Kidney (tissue), 14 donors: ENCODE data around the gene IGFBP5. TPM values are rescaled to one million over a fixed set of nuclear protein-coding genes. Genes with fewer than 3 reads are reported as not detected.

Source experiments
- DNase-seq, 5 donors: peaks; one replicate each; pipeline ENCODE4 v3.0.0-alpha.2; 2013 to 2020
- FAIRE-seq: peaks from 2 replicates; lab custom pipeline; 2012; peaks lifted over from hg19 to GRCh38; lab: Jason Lieb, UNC
- H3K27ac ChIP-seq, 2 donors: one replicate each; pipeline ENCODE4 v1.7.0; 2013; ENCODE audit warnings: low read depth in 2 of 2, low read length in 2 of 2, inconsistent platforms in 1 of 2
- H3K27me3 ChIP-seq: one replicate; pipeline ENCODE4 v1.7.1; 2013; ENCODE audit warnings: low read length, inconsistent platforms; ENCODE audit not compliant: control insufficient read depth, insufficient read depth
- H3K36me3 ChIP-seq, 3 donors: one replicate each; pipeline versions ENCODE4 v1.7.0 to v1.7.1; 2013; ENCODE audit warnings: low read length in 3 of 3, control low read depth in 1 of 3, inconsistent platforms in 1 of 3; ENCODE audit not compliant: insufficient read depth in 3 of 3, control insufficient read depth in 2 of 3
- H3K4me1 ChIP-seq, 3 donors: one replicate each; pipeline versions ENCODE4 v1.7.0 to v1.7.1; 2013; ENCODE audit warnings: low read length in 3 of 3, inconsistent platforms in 1 of 3, low read depth in 1 of 3; ENCODE audit not compliant: control insufficient read depth in 2 of 3, insufficient read depth in 2 of 3
- H3K4me3 ChIP-seq, 3 donors: one replicate each; pipeline versions ENCODE4 v1.7.0 to v1.8.1; 2013; ENCODE audit warnings: low read length in 3 of 3, control low read depth in 1 of 3, inconsistent platforms in 1 of 3
- H3K9ac ChIP-seq, 3 donors: one replicate each; pipeline versions ENCODE4 v1.7.0 to v1.7.1; 2013; ENCODE audit warnings: low read length in 3 of 3, control low read depth in 1 of 3, inconsistent platforms in 1 of 3
- H3K9me3 ChIP-seq, 3 donors: one replicate each; pipeline versions ENCODE4 v1.7.0 to v1.7.1; 2013; ENCODE audit warnings: low read length in 3 of 3, control low read depth in 1 of 3, inconsistent platforms in 1 of 3; ENCODE audit not compliant: control insufficient read depth in 2 of 3, insufficient read depth in 1 of 3
- CTCF ChIP-seq: IDR thresholded peaks from 3 replicates; pipeline ENCODE4 v1.5.1; 2012; ENCODE audit warnings: mild to moderate bottlenecking, moderate library complexity, borderline replicate concordance; ENCODE audit not compliant: insufficient read depth; ENCODE audit errors: extremely low read depth
- intact Hi-C: fragments of 100-400 bp; cut with DNase I; formaldehyde crosslinking; loops from one replicate; pipeline ENCODE4 v1.11.1; 2022
- polyA plus RNA-seq: library from polyadenylated mRNA; stranded (reverse); fragments of 350-450 nt; fragmentation: Illumina TruSeq; extraction: RNeasy Lipid Tissue Mini Kit (QIAGEN cat#74804); gene quantifications from one replicate; pipeline ENCODE4 v1.2.3, GENCODE V29; 2014; ENCODE audit warnings: low read depth, low replicate concordance; ENCODE audit not compliant: insufficient read depth
- total RNA-seq: library from RNA; stranded (reverse); fragmentation: NEBNext Ultra II Directional; extraction: Animal tissue kit (Norgen Biotek cat#: 25700); gene quantifications from one replicate; pipeline ENCODE4 v1.2.1, GENCODE V29; 2021
- donor health status: control.
- donor health status: control.
- donor health status: control.
- donor health status: control.
- donor health status: control.
- donor health status: DM: yes; HTN: yes; CAD: no.
- donor health status: Normal renal cell carcinoma (clear cell type).

Gene IGFBP5
- total and polyA plus RNA-seq, 2 donors from 2014 or later, result 362 to 572 TPM

GRCh38 chr2:216657086-216657855, 38.1 kb downstream of the IGFBP5 start:
- Histone ChIP-seq H3K4me1 (peaks cover 0 to 6% (median 3%) of the 10 kb centered on the region in 3 donors), H3K27ac (no peak overlapping the region), H3K9me3 (no peaks in the 10 kb centered on the region), H3K36me3 (no peaks in the 10 kb centered on the region), H3K27me3 (no peaks in the 10 kb centered on the region), H3K4me3 (no peak overlapping the region), H3K9ac (no peak overlapping the region)
- TF ChIP-seq CTCF, result no peak
- intact Hi-C loops, result no loop called here
- peak in 1 of 5 donors; percentile 52 for DNase-seq
- no peak for FAIRE-seq

- Histone ChIP-seq H3K27ac (no peak overlapping the region), H3K4me1 (peaks cover 0 to 6% (median 6%) of the 10 kb centered on the region in 3 donors), H3K9ac (no peak overlapping the region), H3K9me3 (no peaks in the 10 kb centered on the region), H3K27me3 (no peaks in the 10 kb centered on the region), H3K4me3 (no peak overlapping the region), H3K36me3 (no peaks in the 10 kb centered on the region)
- FAIRE-seq (no peak), DNase-seq (no peak)
- intact Hi-C loops, result no loop called here
- TF ChIP-seq CTCF, result no peak
These were observed 40.8 kb downstream of the IGFBP5 start for GRCh38 chr2:216654528-216655052.

GRCh38 chr2:216653931-216654365, 41.4 kb downstream of the IGFBP5 start:
- DNase-seq (peak in 2 of 5 donors; percentile 39 to 61), FAIRE-seq (no peak)
- Histone ChIP-seq H3K27me3 (no peaks in the 10 kb centered on the region), H3K9ac (no peak overlapping the region), H3K9me3 (no peaks in the 10 kb centered on the region), H3K36me3 (no peaks in the 10 kb centered on the region), H3K27ac (no peak overlapping the region), H3K4me3 (no peak overlapping the region), H3K4me1 (peaks cover 0 to 6% (median 6%) of the 10 kb centered on the region in 3 donors)
- TF ChIP-seq CTCF, result no peak
- intact Hi-C loops, result no loop called here
